DMS114 treated with DMSO at 0.1 percent for 48 hours (cell line): ENCODE measurements around the gene ACTG2.

ENCODE experiments used
- DNase-seq: peaks from one replicate; lab custom pipeline; 2025; ENCODE audit not compliant: unreplicated experiment; lab: John Stamatoyannopoulos, UW

ACTG2 gene

DNA sequence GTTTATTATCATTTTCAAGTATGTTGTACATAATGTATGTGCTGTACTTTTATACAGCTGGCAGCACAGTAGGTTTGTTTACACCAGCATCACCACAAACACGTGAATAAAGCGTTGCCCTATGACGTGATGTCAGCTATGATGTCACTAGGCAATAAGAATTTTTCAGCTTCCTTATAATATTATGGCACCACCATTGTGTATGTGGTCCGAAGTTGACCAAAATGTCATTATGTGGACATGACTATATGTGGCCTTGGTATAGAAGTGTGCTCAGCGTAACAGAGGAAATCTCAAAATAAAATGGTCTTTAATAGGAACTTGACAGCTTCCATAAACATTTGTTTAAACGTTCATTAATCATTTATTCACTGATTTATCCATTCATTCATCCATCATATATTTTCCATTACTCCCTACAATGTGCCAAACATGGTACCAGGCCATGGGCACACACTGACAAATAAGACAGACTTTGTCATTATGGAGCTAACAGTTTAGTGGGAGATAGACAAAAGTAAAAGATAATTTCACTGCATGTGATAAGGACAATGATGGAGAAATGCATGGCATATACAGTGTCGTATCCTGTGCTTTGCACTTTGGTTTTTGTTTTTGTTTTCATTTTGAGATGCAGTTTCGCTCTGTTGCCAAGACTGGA lies 18.9 kb downstream of the ACTG2 start:
- no peak for DNase-seq

DNA sequence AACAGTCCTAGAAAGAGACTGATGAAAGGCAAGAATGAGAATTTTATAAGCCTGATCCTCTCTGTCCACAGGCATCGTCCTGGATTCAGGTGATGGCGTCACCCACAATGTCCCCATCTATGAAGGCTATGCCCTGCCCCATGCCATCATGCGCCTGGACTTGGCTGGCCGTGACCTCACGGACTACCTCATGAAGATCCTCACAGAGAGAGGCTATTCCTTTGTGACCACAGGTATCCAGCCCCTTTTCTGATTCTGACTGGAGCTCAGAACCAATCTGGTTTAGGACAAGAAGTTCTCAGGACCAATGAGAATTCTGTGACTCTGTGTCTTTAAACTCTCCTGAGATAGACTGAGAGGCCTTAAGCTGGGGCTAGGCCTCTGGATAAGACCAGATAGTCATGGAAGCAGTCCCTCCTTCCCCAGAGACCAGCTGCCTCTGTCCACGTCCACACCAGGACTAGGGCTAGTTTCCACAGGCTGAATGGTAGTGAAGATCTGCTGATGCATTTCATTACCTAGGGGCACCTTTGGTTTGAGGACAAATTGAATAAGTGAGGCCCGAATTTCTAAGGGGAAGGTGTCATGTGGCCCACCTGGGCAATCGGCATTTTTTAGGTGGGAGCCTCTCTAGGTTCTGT lies 20.7 kb downstream of the ACTG2 start:
- DNase-seq: no peak

DNA sequence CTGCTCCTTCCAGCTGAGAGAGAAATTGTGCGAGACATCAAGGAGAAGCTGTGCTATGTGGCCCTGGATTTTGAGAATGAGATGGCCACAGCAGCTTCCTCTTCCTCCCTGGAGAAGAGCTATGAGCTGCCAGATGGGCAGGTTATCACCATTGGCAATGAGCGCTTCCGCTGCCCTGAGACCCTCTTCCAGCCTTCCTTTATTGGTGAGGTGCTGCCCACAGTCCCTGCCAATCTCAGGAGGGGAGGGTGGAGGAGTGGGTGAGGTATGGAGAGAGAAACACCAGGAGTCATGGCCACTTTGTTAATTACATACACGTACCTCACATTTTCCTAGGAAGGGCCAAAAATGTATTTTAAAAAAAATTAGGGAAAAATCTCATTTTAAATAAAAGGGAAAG lies 21.9 kb downstream of the ACTG2 start:
- DNase-seq: no peak

DNA sequence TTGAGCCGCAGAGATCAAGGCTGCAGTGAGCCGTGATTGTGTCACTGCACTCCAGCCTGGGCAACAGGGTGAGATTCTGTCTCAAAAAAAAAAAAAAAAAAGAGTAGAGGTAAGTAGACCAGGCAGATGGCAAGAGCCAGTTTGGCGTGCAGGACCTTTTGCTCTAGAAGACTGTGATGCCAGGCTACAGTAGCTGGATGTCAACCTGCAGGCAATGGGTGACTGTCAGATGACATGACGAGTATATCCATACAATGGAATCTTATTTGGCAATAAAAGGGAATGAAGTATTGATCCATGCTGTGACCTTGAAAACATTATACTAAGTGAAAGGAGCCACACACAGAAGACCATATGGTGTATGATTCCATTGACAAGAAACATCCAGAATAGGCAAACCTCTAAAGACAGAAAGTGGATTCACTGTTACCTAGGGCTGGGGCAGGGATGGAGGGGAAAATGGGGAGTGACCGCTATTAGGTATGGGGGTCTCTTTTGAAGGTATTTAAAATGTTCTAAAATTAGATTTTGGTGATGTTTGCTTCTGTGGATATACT lies 22.7 kb downstream of the ACTG2 start:
- DNase-seq: no peak

DNA sequence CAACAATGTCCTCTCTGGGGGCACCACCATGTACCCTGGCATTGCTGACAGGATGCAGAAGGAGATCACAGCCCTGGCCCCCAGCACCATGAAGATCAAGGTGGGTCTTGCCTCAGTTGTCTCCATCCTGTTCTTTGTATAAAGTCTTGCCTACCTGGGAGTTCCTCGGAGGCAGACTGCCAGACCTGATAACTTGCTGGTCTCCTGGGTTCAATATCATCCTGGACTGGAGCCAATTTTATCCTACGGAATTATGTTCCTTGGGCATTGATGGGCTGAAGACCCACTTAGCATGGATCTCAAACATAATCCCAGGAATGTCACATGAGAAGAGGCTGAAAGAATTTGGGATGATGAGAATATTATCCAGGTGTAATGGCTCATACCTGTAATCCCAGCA lies 23.9 kb downstream of the ACTG2 start:
- DNase-seq: no peak

DNA sequence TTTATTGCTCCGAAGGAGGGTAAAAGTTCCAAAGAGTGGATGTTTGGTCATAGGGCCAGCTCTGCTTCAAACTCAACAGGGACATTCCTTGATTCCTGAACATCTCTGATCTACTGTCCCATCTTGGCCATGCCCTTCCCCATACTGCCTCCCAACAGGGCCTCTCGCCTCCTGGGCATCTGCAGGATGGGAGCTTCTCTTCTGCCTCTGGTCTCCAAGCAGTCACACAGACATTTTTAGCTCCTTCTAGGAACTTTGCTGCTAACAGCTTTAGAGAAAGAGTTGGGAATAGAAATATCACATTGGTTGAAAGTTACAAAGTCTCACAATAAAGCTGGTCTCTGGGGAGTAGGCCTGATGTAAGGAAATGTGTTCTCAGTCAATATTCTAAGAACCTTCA lies 24.5 kb downstream of the ACTG2 start:
- DNase-seq: no peak

DNA sequence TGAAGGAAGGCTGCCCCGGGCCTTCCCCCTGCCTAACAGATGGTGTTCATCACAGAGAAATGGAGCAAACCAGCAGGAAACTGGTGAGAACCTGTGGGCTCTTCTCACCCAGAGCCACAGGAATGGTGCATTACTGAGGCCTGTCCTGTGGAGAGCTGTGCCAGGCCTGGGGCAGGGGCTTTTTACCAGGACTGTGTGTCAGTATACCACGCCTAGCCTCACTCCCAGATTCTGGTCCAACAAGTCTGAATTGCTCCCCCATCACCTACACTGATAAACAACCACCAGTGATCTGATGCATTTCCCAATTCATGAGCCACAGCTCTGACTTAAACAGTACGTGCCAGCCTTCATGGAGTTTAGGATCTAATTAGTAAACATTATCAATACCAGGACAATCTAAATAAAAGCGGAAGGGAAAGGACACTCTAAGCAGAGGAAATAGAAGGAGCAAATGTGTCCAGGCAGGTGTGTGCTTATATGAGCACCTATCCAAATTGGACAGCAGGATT lies 24.9 kb downstream of the ACTG2 start:
- DNase-seq: no peak

DNA sequence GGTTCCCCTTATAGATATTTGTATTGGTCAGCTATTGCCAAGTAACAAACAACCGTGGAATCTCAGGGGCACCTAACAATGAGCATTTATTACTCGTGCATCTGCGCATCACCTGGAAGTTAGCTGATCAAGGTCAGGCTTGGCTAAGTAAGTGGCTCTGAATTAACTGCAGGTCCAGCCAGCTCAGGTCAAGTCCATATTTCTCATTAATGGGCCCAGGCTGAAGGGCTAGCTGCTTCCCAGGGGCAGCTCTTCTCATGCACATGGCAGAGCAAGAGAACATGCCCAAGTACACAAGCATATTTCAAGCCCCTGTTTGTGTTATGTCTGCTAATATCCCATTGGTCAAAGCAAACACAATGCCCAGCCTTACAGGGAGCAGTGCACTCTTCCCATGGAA lies 26.0 kb downstream of the ACTG2 start:
- no peak for DNase-seq

DNA sequence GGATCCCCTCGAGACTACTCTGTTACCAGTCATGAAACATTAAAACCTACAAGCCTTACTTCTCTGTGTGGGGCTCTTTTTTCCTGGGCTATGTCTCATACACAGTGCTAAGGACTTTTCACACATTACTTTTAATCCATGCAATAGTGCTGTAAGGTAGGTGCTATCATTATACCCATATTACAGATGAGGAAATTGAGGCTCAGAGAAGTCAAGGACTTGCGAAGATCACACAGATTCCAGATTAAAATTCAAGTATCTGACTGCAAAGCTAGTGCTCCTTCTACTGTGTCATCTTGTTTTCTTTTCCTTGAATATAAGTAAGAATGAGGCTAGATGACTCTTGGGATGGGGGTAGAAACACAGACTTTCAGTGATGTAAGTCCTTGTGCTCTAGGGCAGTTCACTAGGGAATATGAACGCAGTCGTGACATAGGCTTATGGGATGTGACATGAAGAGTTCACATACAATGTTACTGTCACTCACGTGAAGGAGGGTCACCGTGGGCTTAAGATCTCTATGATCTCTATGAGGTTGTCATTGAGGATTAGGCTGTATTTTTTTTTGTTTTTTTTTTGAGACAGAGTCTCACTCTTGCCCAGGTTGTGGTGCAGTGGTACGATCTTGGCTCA lies 26.9 kb downstream of the ACTG2 start:
- DNase-seq: no peak

DNA sequence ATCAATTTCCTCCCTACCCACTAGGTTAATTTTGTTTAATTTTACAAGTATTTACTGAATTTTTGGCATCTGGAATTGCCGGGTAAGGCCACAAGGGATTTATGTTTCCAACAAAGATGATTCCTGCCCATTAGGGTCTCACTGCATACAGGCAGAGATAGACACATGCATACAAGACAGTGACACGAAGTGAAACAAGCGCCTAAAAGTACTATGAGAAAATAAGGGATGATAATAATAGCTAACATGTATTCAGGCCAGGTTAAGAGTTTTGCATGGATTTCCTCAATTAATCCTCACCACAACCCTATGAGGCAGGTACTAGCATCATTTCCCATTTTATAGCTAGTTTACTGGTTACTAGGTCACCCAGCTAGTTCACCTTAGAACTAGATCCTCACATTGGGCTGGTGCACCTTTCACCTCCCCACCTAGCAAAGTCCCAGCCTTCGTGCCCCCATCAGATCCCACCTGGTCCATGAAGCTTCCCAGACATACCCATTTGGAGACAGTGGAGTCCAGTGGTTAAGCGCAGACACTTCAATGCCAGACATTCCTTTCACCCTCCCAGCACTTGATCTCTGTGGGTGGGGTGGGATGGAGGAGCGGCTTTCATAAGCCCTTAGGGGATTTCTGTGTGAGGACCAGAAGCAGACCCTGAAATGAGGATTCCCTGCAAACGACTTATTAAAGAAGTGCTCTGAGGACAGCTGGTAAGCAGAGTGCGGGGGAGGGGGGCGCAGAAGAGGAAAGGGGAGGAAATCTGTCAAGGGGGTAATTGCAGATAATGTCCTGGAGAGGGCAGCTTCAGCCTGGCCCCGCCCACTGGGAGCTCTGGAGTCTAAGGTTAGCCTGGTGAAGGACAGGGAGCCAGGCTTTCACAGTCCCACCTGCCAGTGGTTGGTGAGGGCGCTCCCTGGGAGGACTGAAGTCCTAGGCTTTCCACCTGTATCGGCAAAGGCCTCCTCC lies 28.1 kb downstream of the ACTG2 start:
- peak; percentile 15 for DNase-seq

DNA sequence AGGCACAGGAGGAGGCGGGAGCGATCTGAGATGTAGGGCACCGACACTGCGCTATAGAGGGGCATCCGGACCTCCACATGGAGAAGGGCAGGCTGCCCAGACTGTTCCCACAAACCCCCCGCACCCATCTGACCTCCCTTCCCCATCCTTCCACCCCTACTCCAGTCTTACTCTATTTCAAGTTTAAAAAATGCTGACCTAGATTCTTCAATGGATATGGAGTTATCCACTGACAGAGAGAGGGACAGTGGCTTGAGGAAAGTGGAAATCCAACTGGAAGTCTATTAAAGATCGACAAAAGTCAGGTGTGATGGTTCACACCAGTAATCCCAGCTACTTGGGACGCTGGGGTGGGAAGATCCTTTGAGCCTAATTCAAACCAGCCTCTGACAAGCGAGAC lies 28.8 kb downstream of the ACTG2 start:
- DNase-seq: no peak

DNA sequence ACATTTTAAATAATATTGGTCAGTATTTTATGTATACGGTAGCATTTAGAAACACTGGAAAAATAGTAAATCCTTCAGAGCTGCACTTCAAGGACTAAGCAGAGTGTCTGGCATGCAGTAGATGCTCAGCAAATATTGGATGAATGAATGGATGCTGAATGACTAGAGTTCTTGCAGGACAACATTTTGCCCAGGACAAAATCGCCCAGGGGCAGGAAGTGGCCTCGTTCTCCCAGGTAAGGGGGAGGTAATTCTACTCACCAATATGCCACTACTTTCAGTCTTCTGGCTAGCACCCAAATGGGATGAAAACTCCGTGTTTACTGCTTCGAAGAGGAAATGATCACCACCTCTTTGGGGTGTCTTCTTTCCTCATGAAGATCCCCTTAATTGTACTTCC lies 29.9 kb downstream of the ACTG2 start:
- DNase-seq: no peak

DNA sequence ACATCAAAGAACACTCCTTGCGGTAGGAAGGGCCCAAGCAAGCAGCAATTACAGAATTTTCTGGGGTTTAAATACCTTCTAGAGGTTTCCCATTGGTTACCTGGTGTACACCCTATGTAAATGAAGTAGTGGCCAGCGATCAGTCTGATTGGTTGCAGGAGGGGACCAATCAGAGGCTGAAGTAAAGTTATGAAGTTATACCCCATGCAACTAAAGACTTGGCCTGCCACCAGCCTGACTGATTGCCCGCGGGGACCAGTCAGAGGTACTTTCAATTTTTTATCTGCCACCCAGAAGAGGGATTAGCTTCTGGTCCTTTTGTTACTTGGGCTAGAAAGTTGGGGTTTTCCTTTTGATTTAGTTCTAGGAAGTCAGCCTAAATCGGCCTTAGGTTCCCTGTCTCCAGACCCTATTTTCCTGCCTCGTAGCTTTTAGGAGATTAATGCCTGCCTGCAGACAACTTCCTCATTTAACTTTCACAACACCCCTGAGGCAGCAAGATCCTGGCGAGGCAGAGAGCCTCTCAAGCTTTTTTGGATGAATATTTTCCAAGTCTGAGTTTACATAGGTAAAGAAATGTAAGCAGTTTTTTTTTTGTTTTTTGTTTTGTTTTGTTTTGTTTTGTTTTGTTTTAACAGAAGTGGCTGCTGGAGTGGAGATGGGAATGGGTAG lies 32.4 kb downstream of the ACTG2 start:
- DNase-seq: no peak

DNA sequence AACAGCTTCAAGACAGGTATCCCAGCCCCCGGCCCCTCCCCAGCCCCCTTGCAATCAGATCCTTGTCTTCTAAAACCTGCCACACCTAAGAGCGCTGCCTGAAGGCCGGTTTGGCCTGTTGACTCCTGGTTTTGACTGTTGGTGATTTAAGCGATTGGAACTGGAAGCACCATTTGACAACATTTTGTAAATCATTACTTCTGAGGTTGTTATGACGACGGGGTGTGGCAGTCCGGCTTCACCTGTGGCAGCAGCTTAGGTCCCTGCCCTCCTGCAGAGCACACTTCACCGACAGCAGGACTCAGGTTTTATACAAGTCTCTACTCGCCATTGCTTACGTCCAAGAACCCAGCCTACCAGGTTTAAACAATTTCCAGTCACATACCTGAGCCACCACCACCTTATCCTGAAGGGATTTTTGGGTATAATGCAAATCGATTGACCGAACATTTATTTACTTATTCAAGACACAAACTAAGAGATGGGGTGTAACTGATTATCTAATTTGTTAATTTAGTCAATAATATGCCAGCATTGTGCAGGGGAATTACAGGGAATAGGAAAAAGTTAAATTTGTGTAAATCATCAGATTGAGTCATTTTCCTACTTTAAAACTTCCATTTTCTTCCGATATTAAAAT lies 33.2 kb downstream of the ACTG2 start:
- DNase-seq: no peak

DNA sequence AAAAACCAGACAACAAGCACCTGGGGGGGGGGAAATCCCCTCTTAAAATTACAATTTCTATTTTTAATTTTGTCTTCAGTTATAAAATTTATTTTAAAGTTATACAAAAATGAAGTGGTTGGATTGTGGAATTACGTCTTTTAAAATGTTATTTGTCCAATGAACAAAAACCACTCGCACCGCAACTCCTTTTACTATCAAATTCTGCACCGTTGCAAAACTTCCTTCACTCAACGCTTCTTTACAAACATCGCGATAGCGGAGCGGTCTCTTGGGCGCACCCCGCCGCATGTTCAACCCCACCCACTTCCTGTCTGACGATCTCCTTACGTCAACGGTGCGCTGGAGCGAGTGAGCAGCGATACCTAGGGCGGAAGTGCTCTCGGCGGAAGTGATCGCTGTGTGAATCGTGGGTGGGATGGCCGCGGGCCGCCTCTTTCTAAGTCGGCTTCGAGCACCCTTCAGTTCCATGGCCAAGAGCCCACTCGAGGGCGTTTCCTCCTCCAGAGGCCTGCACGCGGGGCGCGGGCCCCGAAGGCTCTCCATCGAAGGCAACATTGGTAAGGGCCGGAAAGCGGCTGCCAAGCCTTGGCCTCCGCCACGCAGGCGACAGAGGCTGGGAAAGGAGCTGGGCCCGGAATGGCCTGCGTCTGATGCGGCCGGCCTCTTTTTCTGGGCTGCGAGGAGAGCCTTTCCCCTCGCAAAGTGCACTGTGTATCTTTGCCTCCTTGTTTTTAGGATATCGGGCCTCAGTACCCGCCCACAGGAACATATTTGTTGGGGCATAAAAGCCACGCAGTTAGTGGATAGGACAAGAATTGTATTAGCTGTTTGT lies 33.9 kb downstream of the ACTG2 start, which contains the start of gene DGUOK:
TSS of gene DGUOK (plus strand) at position 388 of the 835 bp plus-strand sequence. CDS start at position 419, 31 bp downstream.
- peak; percentile 98 for DNase-seq

DNA sequence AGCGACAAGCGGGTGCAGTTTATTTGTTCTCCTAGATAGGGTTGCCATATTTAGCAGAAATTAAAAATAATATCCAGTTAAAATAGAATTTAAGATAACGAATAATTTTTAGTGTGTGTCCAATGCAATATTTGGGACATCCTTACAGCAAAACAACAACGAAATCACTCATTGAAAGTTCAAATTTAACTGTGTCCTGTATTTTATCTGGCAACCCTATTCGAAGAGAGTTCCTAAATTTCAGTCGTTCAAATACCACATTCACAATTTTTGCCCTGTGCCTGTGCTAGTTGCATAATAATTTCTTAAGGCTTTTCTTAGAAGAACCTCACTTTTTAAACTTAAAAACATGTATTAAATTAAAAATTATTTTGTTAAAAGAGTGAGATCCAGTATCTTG lies 34.5 kb downstream of the ACTG2 start:
- DNase-seq: no peak

DNA sequence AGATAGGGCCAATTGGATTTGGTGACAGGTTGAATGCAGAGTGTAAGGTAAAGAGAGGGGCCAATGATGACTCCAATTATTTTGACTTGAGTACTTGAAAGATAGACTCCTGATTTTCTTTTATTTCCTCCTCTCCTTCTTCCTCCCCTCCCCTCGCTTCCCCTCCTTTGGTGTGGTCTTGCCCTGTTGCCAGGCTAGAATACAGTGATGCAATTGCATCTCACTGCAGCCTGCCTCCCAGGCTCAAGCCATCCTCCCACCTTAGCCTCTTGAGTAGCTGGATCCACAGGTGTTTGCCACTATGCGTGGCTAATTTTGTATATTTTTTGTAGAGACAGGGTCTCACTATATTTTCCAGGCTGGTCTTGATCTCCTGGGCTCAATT lies 36.1 kb downstream of the ACTG2 start:
- no peak for DNase-seq

DNA sequence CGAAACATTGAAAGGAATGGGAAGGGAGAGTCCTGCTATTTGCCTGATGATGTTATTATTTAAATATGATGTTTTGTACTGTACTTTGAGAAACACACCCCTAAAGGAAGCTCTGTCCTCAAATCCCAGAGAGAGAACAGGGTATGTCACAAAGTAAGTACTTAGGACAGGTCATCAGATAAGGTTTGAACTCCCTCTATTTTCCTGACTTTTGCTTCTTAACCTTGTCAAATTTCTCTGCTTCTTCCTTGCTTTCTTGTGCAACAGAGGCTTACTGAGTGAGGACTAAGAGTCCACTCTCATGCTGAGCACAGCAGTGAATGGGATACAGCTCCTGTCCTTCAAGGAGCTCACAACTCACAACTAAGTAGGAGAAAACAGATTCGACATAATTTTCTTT lies 37.6 kb downstream of the ACTG2 start:
- no peak for DNase-seq
